Left ventricle myocardium inferior (tissue), 1 donor: ENCODE measurements around the gene IL3. TPM values are rescaled to one million over a fixed set of nuclear protein-coding genes. Genes with fewer than 3 reads are reported as not detected.

Experiments used
- DNase-seq: peaks from one replicate; pipeline ENCODE4 v3.0.0-alpha.2; 2020
- H3K27ac ChIP-seq: fragments of 200-600 bp; replicated peaks from 2 replicates; pipeline ENCODE4 v1.8.0; 2021
- H3K27me3 ChIP-seq: fragments of 200-600 bp; 2 replicates; pipeline ENCODE4 v1.8.0; 2021; ENCODE audit warnings: low read depth
- H3K36me3 ChIP-seq: fragments of 200-600 bp; 2 replicates; pipeline ENCODE4 v1.8.0; 2021
- H3K4me1 ChIP-seq: fragments of 200-600 bp; 2 replicates; pipeline ENCODE4 v1.8.0; 2021
- H3K4me3 ChIP-seq: fragments of 200-600 bp; 2 replicates; pipeline ENCODE4 v1.8.0; 2021; ENCODE audit warnings: mild to moderate bottlenecking, moderate library complexity
- H3K9me3 ChIP-seq: fragments of 200-600 bp; replicated peaks from 2 replicates; pipeline ENCODE4 v1.8.0; 2021
- intact Hi-C: fragments of 100-400 bp; cut with micrococcal nuclease; formaldehyde crosslinking; loops from one replicate; pipeline ENCODE4 v1.11.0; 2022
- total RNA-seq: library from RNA; stranded (reverse); fragmentation: NEBNext Ultra II Directional; extraction: Animal tissue kit (Norgen Biotek cat#: 25700); gene quantifications from one replicate; pipeline ENCODE4 v1.2.1, GENCODE V29; 2021
- TF ChIP-seq, protein P1 (sequence below): fragments of 200-600 bp; IDR thresholded peaks from 2 replicates; pipeline ENCODE4 v1.8.0; 2021; ENCODE audit warnings: antibody characterized with exemption, mild to moderate bottlenecking, borderline replicate concordance
- donor health status: DM: no; HTN: yes; CAD: no; lungs with severe emphysema.

The IL3 gene
- total RNA-seq, 1 donor from 2014 or later, result not detected

DNA sequence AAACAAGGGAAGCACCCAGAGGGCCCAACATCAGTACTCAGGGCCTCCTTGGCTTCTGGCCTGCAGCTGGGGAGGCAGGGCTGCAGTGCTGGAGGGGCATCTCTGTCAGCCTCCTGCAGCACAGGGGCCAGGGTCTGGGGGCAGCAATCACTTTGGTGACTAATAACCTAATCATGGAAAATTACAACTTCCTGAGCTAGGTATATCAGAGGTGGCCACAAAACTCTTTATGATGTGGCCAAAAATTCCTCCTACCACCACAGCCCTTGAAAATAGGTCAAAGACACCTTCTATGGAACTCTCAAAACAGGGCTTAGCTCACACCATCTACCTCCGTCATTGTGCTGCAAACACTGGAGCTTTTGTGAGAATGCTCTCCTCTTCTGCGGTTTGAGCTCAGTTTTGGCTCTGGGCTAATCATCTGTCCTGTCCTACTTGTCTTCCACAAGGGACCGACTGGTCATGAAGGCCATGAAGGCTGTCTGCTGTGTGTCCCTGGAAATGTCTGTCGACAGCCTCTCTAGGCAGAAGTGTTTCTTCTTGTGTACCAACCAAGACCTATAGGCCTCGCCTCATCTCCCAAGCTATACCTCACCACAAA, 41.7 kb downstream of the IL3 start:
- H3K27ac ChIP-seq, result no peak overlapping the region
- no peaks in the 10 kb centered on the region for H3K9me3 ChIP-seq
- no peak for DNase-seq
- intact Hi-C loops, result no loop called here
- no peak overlapping the region for H3K4me3 ChIP-seq
- H3K36me3 ChIP-seq, result no peaks in the 10 kb centered on the region
- H3K27me3 ChIP-seq, result peaks cover 3% of the 10 kb centered on the region
- TF ChIP-seq, protein P1, sequence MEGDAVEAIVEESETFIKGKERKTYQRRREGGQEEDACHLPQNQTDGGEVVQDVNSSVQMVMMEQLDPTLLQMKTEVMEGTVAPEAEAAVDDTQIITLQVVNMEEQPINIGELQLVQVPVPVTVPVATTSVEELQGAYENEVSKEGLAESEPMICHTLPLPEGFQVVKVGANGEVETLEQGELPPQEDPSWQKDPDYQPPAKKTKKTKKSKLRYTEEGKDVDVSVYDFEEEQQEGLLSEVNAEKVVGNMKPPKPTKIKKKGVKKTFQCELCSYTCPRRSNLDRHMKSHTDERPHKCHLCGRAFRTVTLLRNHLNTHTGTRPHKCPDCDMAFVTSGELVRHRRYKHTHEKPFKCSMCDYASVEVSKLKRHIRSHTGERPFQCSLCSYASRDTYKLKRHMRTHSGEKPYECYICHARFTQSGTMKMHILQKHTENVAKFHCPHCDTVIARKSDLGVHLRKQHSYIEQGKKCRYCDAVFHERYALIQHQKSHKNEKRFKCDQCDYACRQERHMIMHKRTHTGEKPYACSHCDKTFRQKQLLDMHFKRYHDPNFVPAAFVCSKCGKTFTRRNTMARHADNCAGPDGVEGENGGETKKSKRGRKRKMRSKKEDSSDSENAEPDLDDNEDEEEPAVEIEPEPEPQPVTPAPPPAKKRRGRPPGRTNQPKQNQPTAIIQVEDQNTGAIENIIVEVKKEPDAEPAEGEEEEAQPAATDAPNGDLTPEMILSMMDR, result no peak
- H3K4me1 ChIP-seq, result peaks cover 21% of the 10 kb centered on the region

DNA sequence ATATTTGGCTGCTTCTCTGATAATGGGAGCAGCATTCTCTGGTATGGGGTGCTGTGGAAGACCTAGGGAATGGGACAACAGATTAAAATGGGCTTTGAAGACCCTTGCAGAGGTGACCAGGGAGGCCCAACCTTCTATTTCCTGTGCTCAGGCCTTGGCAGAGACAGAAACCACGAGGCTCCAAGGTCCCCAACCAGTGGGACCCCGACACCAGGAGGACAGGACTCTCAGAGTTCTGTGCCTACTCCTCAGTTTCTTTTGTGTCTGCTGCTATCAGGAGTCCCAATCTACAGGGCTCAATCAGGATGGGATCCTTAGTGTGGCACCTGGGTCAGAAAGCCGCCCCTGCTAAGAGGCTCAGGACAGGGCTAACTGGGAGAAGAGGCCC, 42.5 kb downstream of the IL3 start:
- peaks cover 21% of the 10 kb centered on the region for H3K4me1 ChIP-seq
- H3K9me3 ChIP-seq, result no peaks in the 10 kb centered on the region
- peaks cover 3% of the 10 kb centered on the region for H3K27me3 ChIP-seq
- no peaks in the 10 kb centered on the region for H3K36me3 ChIP-seq
- DNase-seq, result no peak
- intact Hi-C loops, result no loop called here
- no peak overlapping the region for H3K4me3 ChIP-seq
- TF ChIP-seq, protein P1, result no peak
- peak overlapping the region; percentile 48 for H3K27ac ChIP-seq

DNA sequence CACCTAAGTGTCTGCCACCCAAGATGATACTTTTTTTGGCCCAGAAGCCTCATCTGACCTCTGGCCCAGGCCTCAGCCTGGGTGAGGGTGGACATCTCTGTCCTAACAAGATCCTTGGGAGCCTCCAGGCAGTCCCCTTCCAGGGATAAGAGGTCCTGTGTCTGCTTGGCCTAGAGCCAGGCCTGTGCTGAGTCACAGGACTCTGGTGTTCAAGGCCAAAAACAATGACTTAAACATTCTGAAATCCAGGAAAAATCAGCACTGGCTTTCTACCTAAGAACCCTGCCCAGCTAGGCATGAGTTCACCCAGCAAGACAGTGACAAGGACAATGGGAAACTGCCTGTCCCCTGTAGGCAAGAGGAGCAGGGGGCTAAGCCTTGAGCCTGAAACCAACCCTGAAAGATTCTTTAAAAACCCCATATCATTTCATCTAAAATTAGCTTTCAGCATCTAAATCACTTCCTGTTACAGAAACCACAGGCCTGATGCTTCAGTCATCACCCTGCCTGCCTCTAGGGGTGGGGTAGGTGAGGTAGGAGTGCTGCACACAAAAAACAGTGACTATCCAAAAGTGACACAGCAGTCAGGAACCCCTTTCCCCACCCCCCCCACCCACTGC, 43.0 kb downstream of the IL3 start:
- TF ChIP-seq, protein P1, result no peak
- H3K4me1 ChIP-seq, result peaks cover 21% of the 10 kb centered on the region
- H3K27me3 ChIP-seq, result peaks cover 3% of the 10 kb centered on the region
- peak overlapping the region; percentile 48 for H3K27ac ChIP-seq
- no peaks in the 10 kb centered on the region for H3K36me3 ChIP-seq
- DNase-seq, result peak; percentile 76
- no peak overlapping the region for H3K4me3 ChIP-seq
- intact Hi-C loops, result no loop called here
- no peaks in the 10 kb centered on the region for H3K9me3 ChIP-seq

DNA sequence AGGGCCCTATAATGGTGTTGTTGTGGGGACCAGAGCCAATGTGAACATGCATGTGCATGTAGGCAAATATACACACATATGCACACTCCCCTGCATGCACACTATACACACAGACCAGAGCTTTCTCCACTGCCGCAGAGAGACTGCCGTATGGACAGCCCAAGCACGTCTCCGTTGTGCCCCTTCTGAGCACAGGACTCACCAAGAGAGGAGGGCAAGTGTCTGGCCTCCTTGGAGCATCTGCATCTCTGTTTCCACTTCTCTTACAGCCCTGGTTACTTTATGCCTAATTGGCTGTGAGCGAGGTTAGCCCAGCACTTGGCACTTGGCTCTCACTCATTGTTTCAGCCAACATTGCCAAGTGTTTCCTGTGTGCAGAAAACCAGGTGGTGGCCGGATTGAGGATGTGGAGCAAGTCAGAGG, 43.5 kb downstream of the IL3 start:
- no peak for DNase-seq
- H3K36me3 ChIP-seq, result no peaks in the 10 kb centered on the region
- intact Hi-C loops, result no loop called here

DNA sequence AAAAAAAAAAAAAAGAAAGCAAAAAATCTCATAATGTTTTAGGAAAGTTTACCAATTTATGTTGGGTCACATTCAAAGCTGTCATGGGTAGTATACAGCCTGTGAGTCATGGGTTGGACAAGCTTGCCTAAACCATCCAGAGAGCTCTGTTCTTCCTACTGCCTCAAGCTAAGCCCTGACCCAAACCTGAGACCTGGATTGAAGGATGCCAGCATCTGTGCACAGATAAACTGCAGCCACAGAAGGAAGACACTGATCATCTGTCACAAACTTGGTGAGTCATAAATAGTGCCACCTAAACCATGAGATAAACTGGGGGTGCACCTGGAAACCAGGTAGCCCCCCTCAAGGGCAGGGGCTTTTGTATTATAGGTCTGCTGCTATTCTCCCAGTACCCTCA, 44.1 kb downstream of the IL3 start:
- intact Hi-C loops, result no loop called here
- no peak for DNase-seq
- H3K27ac ChIP-seq, result no peak overlapping the region
- H3K36me3 ChIP-seq, result no peaks in the 10 kb centered on the region
- TF ChIP-seq, protein P1, result no peak
- peaks cover 21% of the 10 kb centered on the region for H3K4me1 ChIP-seq
- no peak overlapping the region for H3K4me3 ChIP-seq
- H3K27me3 ChIP-seq, result peaks cover 3% of the 10 kb centered on the region
- peaks cover 5% of the 10 kb centered on the region for H3K9me3 ChIP-seq

More for the DNA sequence above, 43.5 kb downstream of the IL3 start:
- TF ChIP-seq, protein P1, result no peak
- peaks cover 5% of the 10 kb centered on the region for H3K9me3 ChIP-seq
- H3K27me3 ChIP-seq, result peaks cover 3% of the 10 kb centered on the region
- H3K4me1 ChIP-seq, result peaks cover 21% of the 10 kb centered on the region
- H3K27ac ChIP-seq, result peak overlapping the region; percentile 48
- no peak overlapping the region for H3K4me3 ChIP-seq
